GM13977 (cell line): Measurements from ENCODE around the gene G6PC1.

Source experiments
- DNase-seq: peaks from one replicate; pipeline ENCODE4 v3.0.0; 2012; ENCODE audit warnings: low spot score
- CTCF ChIP-seq: IDR thresholded peaks from 2 replicates; pipeline ENCODE4 v1.5.1; 2012; ENCODE audit warnings: mild to moderate bottlenecking, control low read depth; ENCODE audit not compliant: insufficient read depth; ENCODE audit errors: extremely low read depth, missing control alignments
- in situ Hi-C: fragments of 300-500 bp; cut with MboI; formaldehyde crosslinking; loops from one replicate; pipeline ENCODE4 v1.12.0; 2022; ENCODE audit warnings: low sequenced_read_pairs, low pct_unique_long_range_greater_than_20kb, mixed read lengths, inconsistent platforms; ENCODE audit not compliant: unreplicated experiment

The G6PC1 gene

GRCh38 chr17:42928714-42929496, 28.3 kb downstream of the G6PC1 start:
- peak; percentile 54 for TF ChIP-seq CTCF
- DNase-seq: peak; percentile 72
- in situ Hi-C loops: loop anchor here (25.0 kb wide), 1 partner anchor 367 kb away; the partner anchor contains the start of genes COASY, HSD17B1 and MLX

- in situ Hi-C loops: loop anchor here (25.0 kb wide), 1 partner anchor 367 kb away; the partner anchor contains the start of genes COASY, HSD17B1 and MLX
- no peak for DNase-seq
- no peak for TF ChIP-seq CTCF
Measured at GRCh38 chr17:42929497-42929844, 28.9 kb downstream of the G6PC1 start.

GRCh38 chr17:42937712-42938596, 37.4 kb downstream of the G6PC1 start:
- in situ Hi-C loops: loop anchor here (25.0 kb wide), 1 partner anchor 376 kb away; the partner anchor contains the start of genes COASY, HSD17B1 and MLX

GRCh38 chr17:42944211-42944610, 43.6 kb downstream of the G6PC1 start:
- DNase-seq: no peak
- TF ChIP-seq CTCF: no peak
- in situ Hi-C loops: loop anchor here (25.0 kb wide), 1 partner anchor 382 kb away; the partner anchor contains the start of genes COASY, HSD17B1 and MLX

More at GRCh38 chr17:42937712-42938596, 37.4 kb downstream of the G6PC1 start:
- peak; percentile 52 for DNase-seq
- TF ChIP-seq CTCF: peak; percentile 66

- TF ChIP-seq CTCF: no peak
- no peak for DNase-seq
- in situ Hi-C loops: loop anchor here (25.0 kb wide), 1 partner anchor 385 kb away; the partner anchor contains the start of genes COASY, HSD17B1 and MLX
Measured at GRCh38 chr17:42946812-42947211, 46.2 kb downstream of the G6PC1 start.

GRCh38 chr17:42950044-42950783, 49.6 kb downstream of the G6PC1 start:
- TF ChIP-seq CTCF: no peak
- in situ Hi-C loops: no loop called here
- no peak for DNase-seq
